MM.1S (cell line): ENCODE measurements around the gene HNRNPA3.

Experiments
- DNase-seq: peaks from one replicate; pipeline ENCODE4 v3.0.0-alpha.2; 2015
- H2AFZ ChIP-seq: fragments of 300-600 bp; sonication (generic); 2 replicates; pipeline ENCODE4 v1.6.0; 2016; ENCODE audit warnings: antibody characterized with exemption, low read length
- H3F3A ChIP-seq: fragments of 300-600 bp; sonication (generic); 2 replicates; pipeline ENCODE4 v1.6.1; 2016; ENCODE audit warnings: mild to moderate bottlenecking, antibody characterized with exemption, low read length, moderate library complexity, mixed read lengths; ENCODE audit not compliant: insufficient read depth
- H3K27ac ChIP-seq: fragments of 300-600 bp; sonication (generic); 2 replicates; pipeline ENCODE4 v1.5.1; 2016; ENCODE audit warnings: mild to moderate bottlenecking, low read length
- H3K27me3 ChIP-seq: fragments of 300-600 bp; sonication (generic); replicated peaks from 2 replicates; pipeline ENCODE4 v1.6.0; 2016; ENCODE audit warnings: low read length; ENCODE audit not compliant: insufficient read depth
- H3K36me3 ChIP-seq: fragments of 300-600 bp; sonication (generic); replicated peaks from 2 replicates; pipeline ENCODE4 v1.6.1; 2016; ENCODE audit warnings: mild to moderate bottlenecking, low read length, mixed read lengths; ENCODE audit not compliant: insufficient read depth
- H3K4me1 ChIP-seq: fragments of 300-600 bp; sonication (generic); 2 replicates; pipeline ENCODE4 v1.6.1; 2016; ENCODE audit warnings: low read length, mixed read lengths
- H3K4me2 ChIP-seq: fragments of 300-600 bp; sonication (generic); 2 replicates; pipeline ENCODE4 v1.6.0; 2016; ENCODE audit warnings: low read depth, low read length
- H3K4me3 ChIP-seq: fragments of 300-600 bp; sonication (generic); 2 replicates; pipeline ENCODE4 v1.5.1; 2016; ENCODE audit warnings: low read length, mixed read lengths
- H3K79me2 ChIP-seq: fragments of 300-600 bp; sonication (generic); 2 replicates; pipeline ENCODE4 v1.6.1; 2016; ENCODE audit warnings: mixed run types, low read length, mixed read lengths
- H3K9ac ChIP-seq: fragments of 300-600 bp; sonication (generic); 2 replicates; pipeline ENCODE4 v1.6.1; 2016; ENCODE audit warnings: low read length, mixed read lengths
- H3K9me2 ChIP-seq: fragments of 300-600 bp; sonication (generic); replicated peaks from 2 replicates; pipeline ENCODE4 v1.6.1; 2016; ENCODE audit warnings: mild to moderate bottlenecking, low read length, mixed read lengths; ENCODE audit not compliant: insufficient read depth
- H3K9me3 ChIP-seq: fragments of 300-600 bp; sonication (generic); replicated peaks from 2 replicates; pipeline ENCODE4 v1.6.1; 2016; ENCODE audit warnings: mild to moderate bottlenecking, low read length, mixed read lengths; ENCODE audit not compliant: insufficient read depth
- H4K20me1 ChIP-seq: fragments of 300-600 bp; sonication (generic); 2 replicates; pipeline ENCODE4 v1.6.1; 2016; ENCODE audit warnings: mild to moderate bottlenecking, low read length, moderate library complexity, mixed read lengths; ENCODE audit not compliant: insufficient read depth
- EZH2 ChIP-seq: fragments of 300-600 bp; sonication (generic); optimal IDR thresholded peaks from 2 replicates; pipeline ENCODE3; 2017; ENCODE audit warnings: low read depth, mild to moderate bottlenecking, antibody characterized with exemption, low read length, mixed read lengths
- EZH2phosphoT487 ChIP-seq: fragments of 300-600 bp; sonication (generic); IDR thresholded peaks from 2 replicates; pipeline ENCODE4 v1.6.1; 2018; ENCODE audit warnings: antibody characterized with exemption, low read length
- TF ChIP-seq, protein P1 (sequence below): fragments of 300-600 bp; sonication (generic); IDR thresholded peaks from 2 replicates; pipeline ENCODE4 v1.5.1; 2016; ENCODE audit warnings: antibody characterized with exemption, low read length, mixed read lengths

HNRNPA3 gene

DNA sequence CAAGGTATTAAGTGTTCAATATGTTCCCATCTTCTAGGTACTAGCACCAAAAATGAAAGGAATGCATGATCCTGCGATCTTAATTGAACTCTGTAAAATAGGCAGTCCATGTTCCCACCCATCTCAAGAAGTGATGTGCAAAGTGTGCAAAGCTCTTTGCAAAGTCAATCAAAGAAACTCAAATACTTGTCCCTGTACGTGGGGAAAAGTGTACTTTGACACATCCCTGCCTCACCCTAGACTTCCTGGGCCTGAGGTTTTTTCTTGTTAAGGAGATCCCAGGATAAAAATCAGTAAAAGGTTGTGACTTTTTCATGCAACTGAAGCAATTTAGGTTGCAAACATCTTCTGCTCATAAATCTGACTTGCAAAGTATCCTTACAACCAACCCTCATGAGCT is 25.3 kb downstream of the HNRNPA3 start:
- H3K36me3 ChIP-seq, result no peaks in the 10 kb centered on the region; the same call in 1 of the 2 replicates
- no peak overlapping the region for H3K4me2 ChIP-seq
- H3K9me2 ChIP-seq, result no peaks in the 10 kb centered on the region
- no peaks in the 10 kb centered on the region for H4K20me1 ChIP-seq
- H3K9me3 ChIP-seq, result no peaks in the 10 kb centered on the region
- H3K9ac ChIP-seq, result no peak overlapping the region
- H3F3A ChIP-seq, result 0 out of 2 replicates have a peak, but pooled peaks cover 5% of the 10 kb centered on the region
- H3K79me2 ChIP-seq, result peaks cover 80% of the 10 kb centered on the region
- H3K4me1 ChIP-seq, result peaks cover 25% of the 10 kb centered on the region
- no peak overlapping the region for H3K4me3 ChIP-seq
- H3K27ac ChIP-seq, result no peak overlapping the region
- no peaks in the 10 kb centered on the region for H3K27me3 ChIP-seq
- TF ChIP-seq EZH2 (no peak), EZH2phosphoT487 (no peak)
- TF ChIP-seq, protein P1, sequence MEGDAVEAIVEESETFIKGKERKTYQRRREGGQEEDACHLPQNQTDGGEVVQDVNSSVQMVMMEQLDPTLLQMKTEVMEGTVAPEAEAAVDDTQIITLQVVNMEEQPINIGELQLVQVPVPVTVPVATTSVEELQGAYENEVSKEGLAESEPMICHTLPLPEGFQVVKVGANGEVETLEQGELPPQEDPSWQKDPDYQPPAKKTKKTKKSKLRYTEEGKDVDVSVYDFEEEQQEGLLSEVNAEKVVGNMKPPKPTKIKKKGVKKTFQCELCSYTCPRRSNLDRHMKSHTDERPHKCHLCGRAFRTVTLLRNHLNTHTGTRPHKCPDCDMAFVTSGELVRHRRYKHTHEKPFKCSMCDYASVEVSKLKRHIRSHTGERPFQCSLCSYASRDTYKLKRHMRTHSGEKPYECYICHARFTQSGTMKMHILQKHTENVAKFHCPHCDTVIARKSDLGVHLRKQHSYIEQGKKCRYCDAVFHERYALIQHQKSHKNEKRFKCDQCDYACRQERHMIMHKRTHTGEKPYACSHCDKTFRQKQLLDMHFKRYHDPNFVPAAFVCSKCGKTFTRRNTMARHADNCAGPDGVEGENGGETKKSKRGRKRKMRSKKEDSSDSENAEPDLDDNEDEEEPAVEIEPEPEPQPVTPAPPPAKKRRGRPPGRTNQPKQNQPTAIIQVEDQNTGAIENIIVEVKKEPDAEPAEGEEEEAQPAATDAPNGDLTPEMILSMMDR, result no peak
- H2AFZ ChIP-seq, result no peak overlapping the region
- DNase-seq, result no peak

DNA sequence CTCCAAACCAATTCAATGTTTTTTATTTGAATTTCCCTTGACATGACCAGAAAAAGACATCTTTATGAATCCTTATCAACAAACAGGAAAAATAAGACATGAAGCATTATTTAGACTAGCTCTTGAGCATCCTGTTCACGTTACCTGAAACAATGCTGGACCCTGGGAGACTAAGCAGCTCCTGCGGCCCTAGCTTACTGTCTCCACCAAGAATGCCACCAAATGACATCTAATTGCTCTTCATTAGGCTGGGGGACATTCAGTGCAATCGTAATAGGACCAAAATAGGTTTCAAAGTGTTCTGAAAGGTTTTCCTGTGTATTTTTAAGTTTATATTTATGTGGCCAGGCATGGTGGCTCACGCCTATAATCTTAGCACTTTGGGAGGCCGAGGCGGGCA is 26.5 kb downstream of the HNRNPA3 start:
- H3K4me2 ChIP-seq, result no peak overlapping the region
- H3K9me3 ChIP-seq, result no peaks in the 10 kb centered on the region
- peaks cover 89% of the 10 kb centered on the region for H3K79me2 ChIP-seq
- no peak overlapping the region for H3K4me3 ChIP-seq
- H3F3A ChIP-seq, result 0 out of 2 replicates have a peak, but pooled peaks cover 5% of the 10 kb centered on the region
- TF ChIP-seq, protein P1, result no peak
- TF ChIP-seq EZH2phosphoT487 (no peak), EZH2 (no peak)
- H4K20me1 ChIP-seq, result no peaks in the 10 kb centered on the region
- no peak overlapping the region for H3K9ac ChIP-seq
- H3K36me3 ChIP-seq, result no peaks in the 10 kb centered on the region
- no peak for DNase-seq
- H2AFZ ChIP-seq, result no peak overlapping the region
- no peaks in the 10 kb centered on the region for H3K9me2 ChIP-seq
- H3K4me1 ChIP-seq, result peaks cover 28% of the 10 kb centered on the region
- H3K27ac ChIP-seq, result no peak overlapping the region
- no peaks in the 10 kb centered on the region for H3K27me3 ChIP-seq

DNA sequence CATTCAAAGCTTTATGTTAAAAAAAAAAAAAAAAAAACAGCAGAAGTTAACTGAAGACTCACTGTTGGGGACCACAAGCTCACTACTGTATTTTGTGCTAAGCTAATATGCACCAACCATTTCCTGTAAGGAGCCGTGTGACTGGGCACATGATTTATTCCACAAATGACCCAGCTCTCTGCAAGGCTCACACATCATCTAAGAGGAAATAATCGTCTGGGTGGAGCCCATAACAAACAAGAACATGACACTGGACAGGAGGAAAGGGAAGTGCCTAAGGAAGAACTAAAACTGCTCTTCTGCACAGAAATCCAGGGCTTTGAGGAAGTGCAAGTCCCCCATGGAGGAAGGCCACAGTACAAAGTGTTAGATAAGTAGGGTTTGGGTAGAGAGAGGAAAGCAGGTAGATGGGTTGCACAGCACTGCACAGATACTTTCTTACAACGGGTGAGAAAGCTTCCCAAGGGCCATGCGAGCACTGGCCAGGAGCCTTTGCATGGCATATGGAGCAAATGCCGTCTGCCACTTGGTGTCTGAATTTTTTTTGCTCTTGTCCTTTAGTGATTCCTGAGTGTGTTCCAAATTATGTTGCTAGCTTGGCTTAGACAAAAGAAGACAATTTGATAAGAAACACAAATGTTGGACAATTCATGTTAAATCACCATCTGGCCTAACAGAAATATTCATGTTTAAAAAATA is 27.5 kb downstream of the HNRNPA3 start:
- H3K4me3 ChIP-seq, result no peak overlapping the region
- H3K27ac ChIP-seq, result no peak overlapping the region

DNA sequence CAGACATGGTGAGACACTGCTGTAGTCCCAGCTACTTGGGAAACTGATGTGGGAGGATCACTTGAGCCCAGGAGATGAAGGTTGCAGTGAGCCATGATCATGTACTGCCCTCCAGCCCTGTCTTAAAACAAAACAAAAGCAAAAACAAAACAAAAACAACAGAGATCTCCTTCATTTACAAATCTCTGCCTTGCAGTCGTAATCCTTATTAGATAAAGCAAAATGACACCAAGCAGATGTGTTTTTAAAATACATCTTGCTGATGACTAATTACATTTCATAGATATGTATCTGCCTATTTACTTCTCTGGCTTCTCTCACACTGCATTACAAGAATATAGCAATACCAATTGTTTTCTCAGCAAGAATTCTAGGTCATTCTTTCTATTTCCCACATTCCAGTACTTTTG is 29.1 kb downstream of the HNRNPA3 start:
- no peaks in the 10 kb centered on the region for H3K27me3 ChIP-seq
- H3K4me1 ChIP-seq, result peaks cover 28% of the 10 kb centered on the region
- H3K9me3 ChIP-seq, result no peaks in the 10 kb centered on the region
- H4K20me1 ChIP-seq, result no peaks in the 10 kb centered on the region
- no peak overlapping the region for H3K9ac ChIP-seq
- no peak overlapping the region for H3K4me2 ChIP-seq
- no peak overlapping the region for H3K4me3 ChIP-seq
- H3K9me2 ChIP-seq, result no peaks in the 10 kb centered on the region
- DNase-seq, result no peak
- no peak overlapping the region for H2AFZ ChIP-seq
- TF ChIP-seq, protein P1, result no peak
- TF ChIP-seq EZH2 (no peak), EZH2phosphoT487 (no peak)
- no peaks in the 10 kb centered on the region for H3K36me3 ChIP-seq
- H3K27ac ChIP-seq, result no peak overlapping the region
- no peaks in the 10 kb centered on the region for H3F3A ChIP-seq
- H3K79me2 ChIP-seq, result peaks cover 95% of the 10 kb centered on the region

More for the DNA sequence above, 27.5 kb downstream of the HNRNPA3 start:
- Histone ChIP-seq H4K20me1 (no peaks in the 10 kb centered on the region), H3K9me2 (no peaks in the 10 kb centered on the region), H3K9ac (no peak overlapping the region), H2AFZ (no peak overlapping the region), H3F3A (no peaks in the 10 kb centered on the region), H3K27me3 (no peaks in the 10 kb centered on the region), H3K4me1 (peaks cover 28% of the 10 kb centered on the region), H3K79me2 (peaks cover 97% of the 10 kb centered on the region), H3K9me3 (no peaks in the 10 kb centered on the region), H3K36me3 (no peaks in the 10 kb centered on the region), H3K4me2 (peak overlapping the region; percentile 7; the same call in 1 of the 2 replicates)
- TF ChIP-seq EZH2phosphoT487, result no peak
- DNase-seq, result no peak
